Pericardium fibroblast (primary cell): ENCODE measurements around the gene SNAPC5. TPM values are rescaled to one million over a fixed set of nuclear protein-coding genes. Genes with fewer than 3 reads are reported as not detected.

Source experiments
- total RNA-seq: library from RNA; depleted of rRNA; stranded (reverse); fragments of >200 nt; gene quantifications from 2 replicates; pipeline ENCODE4 v1.2.3, GENCODE V29; 2015

SNAPC5 gene
- total RNA-seq: 8.3 and 9.2 TPM in 2 replicates

GRCh38 chr15:66497502-66498455 lies at the start of gene SNAPC5:
Gene SNAPC5, minus strand, starts transcription at chr15:66497762. Its CDS starts 31 bp downstream, at chr15:66497731.

GRCh38 chr15:66504563-66505429 lies 7.2 kb upstream of the SNAPC5 start, which contains the start of the genes RPL4 and ZWILCH:
Gene RPL4, minus strand, starts transcription at chr15:66504855. Its CDS starts 65 bp downstream, at chr15:66504790.
Gene ZWILCH, plus strand, starts transcription at chr15:66505326. Its CDS starts 13 bp downstream, at chr15:66505339.

Other genes with a start within 250 kb of the SNAPC5 start
- not detected in 2 replicates for gene MEGF11, start 244.0 kb downstream of the SNAPC5 start, total RNA-seq
- 22.5 TPM in 2 replicates for gene DIS3L, start 204.2 kb downstream of the SNAPC5 start, total RNA-seq
- gene TIPIN, start 141.1 kb downstream of the SNAPC5 start, total RNA-seq: 6.3 and 12.3 TPM in 2 replicates
- 21.0 and 37.6 TPM in 2 replicates for gene MAP2K1, start 110.8 kb downstream of the SNAPC5 start, total RNA-seq
- gene RPL4, start 7.1 kb upstream of the SNAPC5 start, total RNA-seq: 4,701 and 7,351 TPM in 2 replicates
- 4.1 and 6.9 TPM in 2 replicates for gene ZWILCH, start 7.6 kb upstream of the SNAPC5 start, total RNA-seq
- 0.23 TPM in 1 of 2 replicates, not detected in the other for gene LCTL, start 68.2 kb upstream of the SNAPC5 start, total RNA-seq
- gene SMAD6, start 204.5 kb upstream of the SNAPC5 start, total RNA-seq: 16.0 and 52.3 TPM in 2 replicates